Stimulated activated CD8-positive, alpha-beta memory T cell treated with anti-CD3 and anti-CD28 coated beads, Interleukin-4, amount 100 ng/mL, for 1 hour (primary cell): ENCODE measurements around the gene EIF4G3.
"Not testable (repeated sequence)": the region's sequence is repeated elsewhere in the genome, so short reads cannot be mapped to it uniquely, and the experiment has no call there.

ENCODE experiments used
- DNase-seq, 2 donors: peaks; one replicate each; pipeline ENCODE4 v3.0.0-alpha.2; 2020; ENCODE audit warnings: low read depth in 2 of 2, low spot score in 1 of 2

Gene EIF4G3

GRCh38 chr1:21034725-21035628 is 141.7 kb downstream of the EIF4G3 start:
- DNase-seq: no peak

- no peak for DNase-seq
These were observed 144.0 kb downstream of the EIF4G3 start for GRCh38 chr1:21032741-21033140.

GRCh38 chr1:21030181-21030580 is 146.5 kb downstream of the EIF4G3 start:
- DNase-seq: no peak

- DNase-seq: no peak
These were observed 148.1 kb downstream of the EIF4G3 start for GRCh38 chr1:21028520-21029145.

- DNase-seq: no peak
These were observed 148.9 kb downstream of the EIF4G3 start for GRCh38 chr1:21027805-21028204.

DNA sequence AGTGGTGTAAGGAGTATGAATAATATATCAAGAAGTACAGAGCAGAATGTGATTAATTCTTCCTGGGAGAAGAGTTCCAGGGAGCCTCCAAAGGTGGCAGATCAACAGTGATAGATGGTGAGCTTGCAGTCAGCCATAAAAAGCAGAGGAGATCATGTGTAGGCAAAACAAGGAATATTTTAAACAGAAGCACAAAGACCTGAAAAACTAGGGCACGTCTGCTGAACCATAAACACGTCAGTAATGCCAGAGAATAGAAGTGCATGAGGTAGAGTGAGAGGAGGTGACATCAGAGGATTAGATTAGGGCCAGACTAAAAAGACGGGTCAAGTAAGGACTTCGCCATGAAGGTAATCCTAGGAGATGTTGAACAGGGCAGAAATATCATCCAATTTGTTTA is 151.8 kb downstream of the EIF4G3 start:
- DNase-seq: no peak

- DNase-seq: not testable (repeated sequence)
These were observed 152.4 kb downstream of the EIF4G3 start for GRCh38 chr1:21024136-21024896.

DNA sequence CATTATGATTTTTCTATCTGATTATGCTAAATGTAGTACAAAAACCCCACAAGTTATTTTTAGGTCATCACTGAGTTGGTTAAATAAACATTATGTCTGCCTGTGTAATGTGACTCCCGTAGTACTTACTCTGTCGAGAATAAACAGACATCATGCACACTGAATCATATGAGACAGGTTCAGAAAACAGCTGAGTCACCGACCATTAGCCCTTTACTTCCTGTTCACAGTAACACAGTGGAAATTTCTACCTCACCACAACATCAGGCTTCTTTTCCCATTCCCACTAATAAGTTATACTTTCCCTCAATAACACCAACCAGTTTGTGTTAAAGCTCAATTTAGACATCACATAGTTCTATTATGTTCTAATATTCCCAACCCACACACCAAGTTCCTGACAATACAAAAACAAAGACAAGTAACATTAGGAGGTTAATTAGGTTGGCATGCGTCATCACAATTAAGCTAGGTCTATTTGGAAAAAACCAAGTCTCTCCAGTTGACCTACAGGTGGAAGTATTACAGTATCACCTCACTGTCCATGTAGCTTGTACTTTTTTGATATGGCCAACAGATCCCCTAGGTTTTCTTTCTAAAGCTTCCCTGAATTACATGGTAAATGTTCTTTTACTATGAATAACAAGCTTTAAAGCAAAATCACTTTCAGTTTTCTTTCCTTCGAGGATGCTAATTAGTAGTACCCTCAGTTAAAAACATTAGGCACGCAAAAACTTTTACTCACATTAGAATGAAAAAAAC is 154.2 kb downstream of the EIF4G3 start:
- DNase-seq: peak in 1 of 2 donors; percentile 1

DNA sequence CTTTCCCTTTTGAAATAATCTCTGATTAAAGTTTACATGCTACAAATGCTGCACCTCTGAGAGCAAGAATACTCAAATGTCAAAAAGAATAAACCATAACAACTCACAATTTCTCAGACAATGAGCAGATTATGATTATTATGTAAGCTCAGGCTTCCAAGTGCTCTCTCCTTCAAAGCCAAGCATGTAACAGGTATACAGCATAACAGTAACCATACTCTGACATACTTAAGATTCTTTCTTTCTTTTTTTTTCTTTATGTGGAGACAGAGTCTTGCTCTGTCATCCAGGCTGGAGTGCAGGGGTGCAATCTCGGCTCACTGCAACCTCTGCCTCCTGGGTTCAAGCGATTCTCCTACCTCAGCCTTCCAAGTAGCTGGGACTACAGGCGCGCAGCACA is 155.4 kb downstream of the EIF4G3 start:
- DNase-seq: no peak

GRCh38 chr1:21020151-21020550 is 156.5 kb downstream of the EIF4G3 start:
- no peak for DNase-seq

DNA sequence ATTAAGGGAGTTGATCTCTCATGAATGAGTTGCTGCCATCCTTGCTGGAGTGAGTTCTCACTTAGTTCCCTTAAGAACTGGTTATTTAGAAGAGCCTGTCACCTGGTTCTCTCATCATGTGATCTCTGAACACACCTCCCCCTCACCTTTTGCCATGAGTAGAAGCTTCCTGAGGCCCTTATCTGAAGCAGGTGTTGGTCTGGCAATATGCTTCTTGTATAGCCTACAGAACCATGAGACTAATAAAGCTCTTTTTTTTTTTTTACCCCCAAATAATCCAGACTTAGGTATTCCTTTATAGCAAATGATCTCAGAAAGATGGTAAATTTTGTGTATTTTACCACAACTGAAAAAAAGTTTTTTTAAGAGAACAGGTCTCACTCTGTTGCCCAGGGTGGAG is 158.0 kb downstream of the EIF4G3 start:
- DNase-seq: no peak

DNA sequence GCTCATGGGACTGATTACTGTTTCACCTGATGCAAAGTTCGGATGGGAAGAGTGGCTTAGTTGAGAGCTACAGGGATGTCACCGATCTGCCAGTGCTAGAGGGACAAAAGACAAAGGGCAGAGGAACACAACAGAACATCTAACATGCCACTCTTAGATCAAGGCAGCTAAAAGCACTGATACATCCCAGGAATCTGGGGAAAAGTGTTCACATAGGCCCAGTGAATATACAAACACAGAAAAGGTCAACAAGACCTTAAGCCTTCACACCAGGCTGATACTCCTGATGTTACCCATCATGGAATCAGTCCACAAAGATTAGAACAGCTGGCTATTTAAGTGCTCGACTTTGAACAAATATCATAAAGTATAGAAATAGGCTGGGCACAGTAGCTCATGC is 163.2 kb downstream of the EIF4G3 start:
- no peak for DNase-seq

- no peak for DNase-seq
These were observed 163.8 kb downstream of the EIF4G3 start for GRCh38 chr1:21012937-21013336.

- no peak for DNase-seq
These were observed 168.8 kb downstream of the EIF4G3 start for GRCh38 chr1:21007876-21008275.

DNA sequence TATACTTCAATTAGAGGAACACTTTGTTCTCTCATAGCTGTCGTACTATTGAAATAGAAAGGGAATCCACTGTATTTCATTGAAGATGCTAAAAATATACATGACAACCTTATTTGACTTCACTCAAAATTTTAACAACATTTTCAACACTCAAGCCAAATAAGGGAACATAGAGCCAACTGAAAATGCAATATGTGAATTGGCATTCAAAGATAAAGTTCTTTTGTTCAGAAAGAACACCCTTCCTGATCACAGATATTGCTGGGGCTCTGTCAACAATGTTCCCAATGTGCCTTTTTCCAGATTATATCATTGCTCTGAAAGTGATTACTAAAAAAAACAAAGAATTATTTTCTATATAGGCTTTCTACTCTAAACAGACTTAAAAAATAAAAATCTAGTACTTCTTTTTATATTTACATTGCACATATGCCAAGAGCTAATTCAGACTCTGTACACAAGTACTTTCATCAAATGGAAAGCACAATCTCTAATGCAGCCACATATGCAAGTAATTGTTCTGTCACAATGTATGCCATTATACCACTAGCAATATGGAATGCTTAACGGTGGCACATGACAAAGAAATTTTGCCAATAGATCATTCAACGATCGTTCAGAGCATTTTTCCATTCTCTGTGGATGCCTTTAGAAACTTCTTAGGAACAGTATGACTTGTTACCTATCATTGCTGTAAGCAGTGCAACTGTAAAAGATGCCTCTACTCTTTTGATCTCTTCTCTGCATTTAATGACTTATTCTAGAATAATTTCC is 171.0 kb downstream of the EIF4G3 start:
- no peak for DNase-seq

GRCh38 chr1:21003281-21004045 is 173.2 kb downstream of the EIF4G3 start:
- no peak for DNase-seq

GRCh38 chr1:21001042-21001441 is 175.7 kb downstream of the EIF4G3 start:
- DNase-seq: no peak

GRCh38 chr1:21000245-21000594 is 176.5 kb downstream of the EIF4G3 start:
- DNase-seq: no peak

GRCh38 chr1:20999525-21000244 is 177.0 kb downstream of the EIF4G3 start:
- DNase-seq: no peak
